Activated CD4-positive, alpha-beta T cell treated with anti-CD3 and anti-CD28 coated beads for 36 hours (primary cell): ENCODE measurements around the gene ZFPL1. TPM values are rescaled to one million over a fixed set of nuclear protein-coding genes. Genes with fewer than 3 reads are reported as not detected.
A peak's percentile ranks its signal among the peaks of the same experiment; 100 is the strongest.

Experiments
- ATAC-seq: fragments of 200-7000 bp; cut with Tn5 transposase; one replicate; pipeline ENCODE4 v1.10.0; 2021; ENCODE audit warnings: mild to moderate bottlenecking, moderate library complexity
- CTCF ChIA-PET: fragments of 350-600 bp; sonication (Branson Sonifier 250); formaldehyde crosslinking; loops from one replicate; lab custom pipeline; 2021; ENCODE audit warnings: antibody characterized with exemption; lab: Charles Lee
- POLR2A ChIA-PET: fragments of 350-600 bp; sonication (Branson Sonifier 250); formaldehyde crosslinking; loops from one replicate; lab custom pipeline; 2021; ENCODE audit warnings: antibody characterized with exemption, inconsistent platforms; lab: Charles Lee
- DNase-seq: peaks from one replicate; pipeline ENCODE4 v3.0.0-alpha.2; 2020
- H3K27ac Mint-ChIP-seq: one replicate; pipeline ENCODE4 v1.8.0; 2021; ENCODE audit warnings: mixed read lengths
- H3K27me3 Mint-ChIP-seq: one replicate; pipeline ENCODE4 v1.8.0; 2021; ENCODE audit warnings: mixed read lengths
- H3K36me3 Mint-ChIP-seq: one replicate; pipeline ENCODE4 v1.8.0; 2021; ENCODE audit warnings: low read depth, mixed read lengths
- H3K4me1 Mint-ChIP-seq: one replicate; pipeline ENCODE4 v1.8.0; 2021; ENCODE audit warnings: mixed read lengths
- H3K4me3 Mint-ChIP-seq: one replicate; pipeline ENCODE4 v1.8.0; 2021; ENCODE audit warnings: mild to moderate bottlenecking, moderate library complexity, mixed read lengths
- H3K9me3 Mint-ChIP-seq: one replicate; pipeline ENCODE4 v1.8.0; 2021; ENCODE audit warnings: low read depth, mixed read lengths
- intact Hi-C, 2 experiments: fragments of 100-400 bp; cut with DNase I in 1 of 2; cut with micrococcal nuclease in 1 of 2; formaldehyde crosslinking; loops; one replicate each; pipeline versions ENCODE4 v1.14.2 to v1.15.1; 2022 to 2024; cut with DNase I, micrococcal nuclease
- total RNA-seq, 2 experiments: library from RNA; stranded (reverse); gene quantifications; one replicate each; pipeline ENCODE4 v1.2.3, GENCODE V29; 2021

Gene ZFPL1
- total RNA-seq, 2 experiments from 2014 or later = 24.2 to 31.8 TPM

- POLR2A ChIA-PET = interaction anchor here (1.3 kb wide), 1 partner anchor 9 kb away, joined by 5 read pairs; the partner anchor contains the start of genes FAU and MRPL49
- no peak overlapping the region for H3K4me3 Mint-ChIP-seq
- CTCF ChIA-PET = interaction anchor here (1.0 kb wide), 1 partner anchor 9 kb away, joined by 3 read pairs; the partner anchor contains the start of genes FAU and MRPL49
- H3K9me3 Mint-ChIP-seq = no peaks in the 10 kb centered on the region
- peaks cover 18% of the 10 kb centered on the region for H3K36me3 Mint-ChIP-seq
- DNase-seq = no peak
- intact Hi-C loops = no loop called here
- no peak for ATAC-seq
- H3K27me3 Mint-ChIP-seq = no peaks in the 10 kb centered on the region
- H3K27ac Mint-ChIP-seq = no peak overlapping the region
- H3K4me1 Mint-ChIP-seq = peaks cover 24% of the 10 kb centered on the region
Measured at GRCh38 chr11:65131417-65131776, 47.4 kb downstream of the ZFPL1 start.

- intact Hi-C loops = no loop called here
- no peak for DNase-seq
- ChIA-PET CTCF (interaction anchor here (0.5 to 1.0 kb wide), 3 partner anchors 10 to 440 kb away, joined by 3 to 4 read pairs (median 4); partner anchors contain the start of genes FAU and MRPL49), POLR2A (interaction anchor here (1.3 kb wide), 1 partner anchor 10 kb away, joined by 5 read pairs; the partner anchor contains the start of genes FAU and MRPL49)
- Mint-ChIP-seq H3K36me3 (peaks cover 14% of the 10 kb centered on the region), H3K27ac (no peak overlapping the region), H3K4me3 (no peak overlapping the region), H3K27me3 (no peaks in the 10 kb centered on the region), H3K9me3 (no peaks in the 10 kb centered on the region), H3K4me1 (peaks cover 27% of the 10 kb centered on the region)
- ATAC-seq = no peak
Measured at GRCh38 chr11:65131895-65132237, 47.8 kb downstream of the ZFPL1 start.

GRCh38 chr11:65132238-65132987 is 48.4 kb downstream of the ZFPL1 start:
- CTCF ChIA-PET = interaction anchor here (0.5 to 1.0 kb wide), 3 partner anchors 10 to 439 kb away, joined by 3 to 4 read pairs (median 4); partner anchors contain the start of genes FAU and MRPL49
- H3K27ac Mint-ChIP-seq = peak overlapping the region; percentile 97
- H3K4me1 Mint-ChIP-seq = peaks cover 27% of the 10 kb centered on the region
- H3K27me3 Mint-ChIP-seq = no peaks in the 10 kb centered on the region
- no peak for DNase-seq
- H3K36me3 Mint-ChIP-seq = peaks cover 12% of the 10 kb centered on the region
- peak overlapping the region; percentile 97 for H3K4me3 Mint-ChIP-seq
- intact Hi-C loops = no loop called here
- POLR2A ChIA-PET = interaction anchor here (1.3 to 3.2 kb wide), 2 partner anchors 10 to 130 kb away, joined by 5 to 14 read pairs; partner anchors contain the start of genes FAU, MRPL49 and POLA2
- H3K9me3 Mint-ChIP-seq = no peaks in the 10 kb centered on the region
- ATAC-seq = no peak

DNA sequence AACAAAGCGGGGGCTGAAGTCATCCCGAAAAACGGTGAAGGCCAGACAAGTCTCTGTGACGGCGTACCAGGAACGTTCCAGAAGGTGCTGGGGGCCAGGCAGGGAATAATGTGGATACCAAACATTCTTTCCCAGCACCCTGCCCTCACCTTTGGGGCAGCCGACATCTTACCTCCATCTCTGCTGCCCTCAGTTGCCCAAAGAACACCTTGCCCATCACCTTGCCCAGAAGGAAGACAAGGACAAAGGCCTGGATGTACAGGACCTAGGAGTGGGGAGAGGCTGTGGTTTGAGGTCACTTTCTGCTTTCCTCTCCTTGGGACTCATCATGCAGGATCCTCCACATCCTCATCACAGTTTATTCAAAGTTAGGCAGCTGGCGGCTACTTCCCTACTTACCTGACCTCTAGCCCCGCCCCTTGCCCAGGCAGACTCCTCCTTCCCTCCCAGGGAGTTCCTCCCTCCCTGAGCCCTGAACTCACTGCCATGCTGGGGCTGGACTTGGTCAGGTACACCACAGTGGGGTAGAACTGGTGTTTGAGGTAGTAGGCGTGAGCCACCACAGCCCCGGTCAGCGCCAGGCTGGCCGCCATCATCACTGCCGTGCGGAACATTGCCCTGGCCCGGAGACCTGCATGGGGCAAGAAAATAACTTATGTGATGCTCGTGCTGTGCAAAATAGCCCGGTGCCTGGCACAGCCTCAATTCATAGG is 49.1 kb downstream of the ZFPL1 start:
- Mint-ChIP-seq H3K27ac (peak overlapping the region; percentile 97), H3K4me1 (peaks cover 27% of the 10 kb centered on the region), H3K27me3 (no peaks in the 10 kb centered on the region), H3K4me3 (peak overlapping the region; percentile 97), H3K36me3 (peaks cover 12% of the 10 kb centered on the region), H3K9me3 (no peaks in the 10 kb centered on the region)
- CTCF ChIA-PET = interaction anchor here (0.7 to 2.6 kb wide), 2 partner anchors 11 to 16 kb away, joined by 3 to 7 read pairs; partner anchors contain the start of genes FAU, MRPL49 and ZNHIT2
- intact Hi-C loops = no loop called here
- ATAC-seq (peak; percentile 23), DNase-seq (peak; percentile 83)
- POLR2A ChIA-PET = interaction anchor here (0.6 to 3.2 kb wide), 3 partner anchors 11 to 364 kb away, joined by 3 to 14 read pairs (median 5); partner anchors contain the start of genes FAU, MRPL49 and POLA2

- Mint-ChIP-seq H3K27me3 (no peaks in the 10 kb centered on the region), H3K4me1 (peaks cover 27% of the 10 kb centered on the region), H3K4me3 (peak overlapping the region; percentile 97), H3K36me3 (peaks cover 12% of the 10 kb centered on the region), H3K9me3 (no peaks in the 10 kb centered on the region), H3K27ac (peak overlapping the region; percentile 97)
- DNase-seq (no peak), ATAC-seq (no peak)
- ChIA-PET POLR2A (interaction anchor here (0.6 to 3.2 kb wide), 4 partner anchors 12 to 725 kb away, joined by 3 to 14 read pairs (median 4); partner anchors contain the start of genes FAU, MRPL49 and POLA2), CTCF (interaction anchor here (0.6 to 2.6 kb wide), 5 partner anchors 12 to 185 kb away, joined by 3 to 10 read pairs (median 3); partner anchors contain the start of genes FAU, MRPL49 and ZNHIT2)
- intact Hi-C loops = loop anchor here (1.0 to 2.0 kb wide), 9 partner anchors 11 to 437 kb away; partner anchors contain the start of genes FAU (in 2 of the 2), MRPL49 (in 2 of the 2), VPS51 (in 2 of the 2) and CAPN1 (in 1 of the 2)
Measured at GRCh38 chr11:65133724-65134123, 49.7 kb downstream of the ZFPL1 start.

DNA sequence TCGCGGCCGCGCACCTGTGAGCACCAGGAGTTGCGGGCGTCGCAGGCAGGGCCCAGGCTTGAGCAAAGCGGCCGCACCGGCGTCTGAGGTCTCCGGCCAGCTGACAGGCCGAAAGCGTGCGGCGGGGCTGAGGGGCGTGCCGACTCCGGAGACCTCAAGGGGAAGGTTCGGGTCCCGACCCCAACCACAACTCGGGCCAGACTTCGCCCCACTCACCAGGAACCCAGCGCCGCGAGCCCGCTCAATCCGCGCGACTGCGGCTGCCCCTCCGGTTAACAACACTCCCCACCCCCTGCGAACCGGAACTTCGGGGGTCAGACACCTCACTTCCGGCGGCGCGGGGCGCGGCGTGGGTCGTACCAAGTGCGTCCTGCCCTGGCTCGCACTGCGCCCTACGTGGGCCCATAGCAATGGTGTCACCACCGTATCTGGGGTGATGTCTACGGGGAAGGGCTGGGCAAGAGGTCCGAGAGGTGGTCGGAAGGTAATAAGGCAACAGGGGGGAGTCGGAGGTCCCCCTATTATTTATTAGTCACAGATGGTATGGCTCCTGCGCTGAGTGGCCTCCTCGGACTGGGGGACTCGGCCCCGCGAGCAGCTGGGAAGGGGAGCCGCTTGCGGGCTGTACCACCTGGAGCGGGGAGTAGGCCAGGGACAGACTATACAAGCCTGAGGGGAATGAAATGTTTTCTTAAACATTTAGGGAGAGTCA is 50.4 kb downstream of the ZFPL1 start, which contains the start of gene SYVN1:
Gene SYVN1, minus strand, starts transcription at position 280 of the 712 bp plus-strand sequence. CDS start 918 bp downstream, outside the sequence.
- H3K27ac Mint-ChIP-seq = peak within 1 kb of the TSS; percentile 97
- POLR2A ChIA-PET = interaction anchor here (0.6 to 3.2 kb wide), 10 partner anchors 12 to 744 kb away, joined by 3 to 19 read pairs (median 5); partner anchors contain the start of genes CAPN1, DPF2, FAU and MRPL49
- intact Hi-C loops = loop anchor here (1.0 to 2.0 kb wide), 9 partner anchors 12 to 436 kb away; partner anchors contain the start of genes FAU (in 2 of the 2), MRPL49 (in 2 of the 2), VPS51 (in 2 of the 2) and CAPN1 (in 1 of the 2)

DNA sequence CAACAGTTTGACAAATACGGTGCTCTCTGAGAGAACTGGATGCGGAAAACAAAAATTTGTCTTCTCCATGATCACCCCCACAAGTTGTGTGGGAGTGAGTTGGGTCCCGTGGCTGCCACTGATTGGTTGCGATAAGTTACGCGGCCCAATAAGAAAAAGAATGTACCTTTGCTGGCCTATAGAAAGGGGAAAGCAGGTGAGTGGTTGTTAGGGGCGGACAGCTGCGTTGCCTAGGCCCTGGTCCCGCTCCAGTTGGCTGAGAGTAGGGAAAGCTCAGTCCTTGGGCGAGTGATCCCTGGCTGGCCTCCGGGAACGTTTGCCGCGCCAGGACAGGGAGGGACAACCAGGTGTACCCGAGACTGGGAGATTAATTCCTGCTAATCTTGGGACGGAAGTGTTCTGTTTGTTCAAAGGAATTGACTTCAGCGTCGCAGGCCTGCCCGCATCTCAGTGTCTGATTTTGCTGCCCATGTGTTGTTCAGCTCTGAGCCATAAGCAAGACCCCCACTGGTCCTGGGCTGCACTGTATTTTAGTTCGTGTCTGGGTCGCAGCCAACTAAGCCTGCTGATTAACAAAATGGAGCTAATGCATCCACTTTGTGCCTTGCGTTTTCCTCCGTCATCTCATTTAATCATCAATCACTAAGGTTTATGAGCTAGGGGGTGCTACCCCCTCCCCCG is 51.1 kb downstream of the ZFPL1 start:
- Mint-ChIP-seq H3K9me3 (no peaks in the 10 kb centered on the region), H3K4me3 (peak overlapping the region; percentile 97), H3K4me1 (peaks cover 27% of the 10 kb centered on the region), H3K36me3 (peaks cover 12% of the 10 kb centered on the region), H3K27ac (peak overlapping the region; percentile 97), H3K27me3 (no peaks in the 10 kb centered on the region)
- intact Hi-C loops = loop anchor here (1.0 to 2.0 kb wide), 14 partner anchors 13 to 435 kb away; partner anchors contain the start of genes CAPN1 (in 2 of the 2), FAU (in 2 of the 2), MRPL49 (in 2 of the 2) and SAC3D1 (in 2 of the 2)
- peak; percentile 91 for ATAC-seq
- ChIA-PET POLR2A (interaction anchor here (0.6 to 3.2 kb wide), 12 partner anchors 13 to 743 kb away, joined by 3 to 19 read pairs (median 4); partner anchors contain the start of genes CAPN1, DPF2, FAU and MRPL49), CTCF (interaction anchor here (0.5 to 2.6 kb wide), 19 partner anchors 9 to 446 kb away, joined by 3 to 15 read pairs (median 4); partner anchors contain the start of genes ARL2, CAPN1, FAU and MRPL49)
- DNase-seq = peak; percentile 90

More for the DNA sequence above, 50.4 kb downstream of the ZFPL1 start, which contains the start of gene SYVN1:
- Mint-ChIP-seq H3K27me3 (no peaks in the 10 kb centered on the region), H3K9me3 (no peaks in the 10 kb centered on the region), H3K4me1 (peaks cover 27% of the 10 kb centered on the region), H3K36me3 (peaks cover 12% of the 10 kb centered on the region), H3K4me3 (peak within 1 kb of the TSS; percentile 97)
- ATAC-seq (peak; percentile 80), DNase-seq (peak; percentile 95)
- CTCF ChIA-PET = interaction anchor here (0.6 to 2.6 kb wide), 17 partner anchors 10 to 529 kb away, joined by 3 to 15 read pairs (median 4); partner anchors contain the start of genes ARL2, CAPN1, FAU and MRPL49

DNA sequence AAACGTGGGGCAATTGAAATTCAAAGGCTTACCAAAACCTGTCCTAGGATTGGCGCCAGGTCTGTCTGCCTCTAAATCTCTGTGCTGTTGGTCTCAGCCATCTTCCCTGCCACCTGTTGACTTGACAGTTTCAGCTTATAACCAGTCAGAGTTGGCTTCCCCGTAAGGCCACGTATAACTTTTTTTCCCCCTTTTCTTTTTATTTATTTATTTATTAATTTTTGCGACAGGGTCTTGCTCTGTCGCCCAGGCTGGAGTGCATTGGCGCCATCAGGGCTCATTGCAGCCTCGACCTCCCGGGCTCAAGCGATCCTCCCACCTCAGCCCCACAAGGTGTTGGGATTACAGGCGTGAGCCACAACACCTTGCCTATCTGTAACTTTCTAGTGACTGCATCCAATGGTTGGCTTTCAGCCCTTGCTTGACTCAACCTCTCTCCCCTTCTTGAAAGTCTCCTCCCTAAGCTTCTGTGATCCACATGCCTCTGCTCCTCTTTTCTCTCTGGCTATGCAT is 51.7 kb downstream of the ZFPL1 start:
- H3K4me1 Mint-ChIP-seq = peaks cover 27% of the 10 kb centered on the region
- ATAC-seq = no peak
- H3K36me3 Mint-ChIP-seq = peaks cover 12% of the 10 kb centered on the region
- DNase-seq = no peak
- H3K4me3 Mint-ChIP-seq = peak overlapping the region; percentile 97
- intact Hi-C loops = loop anchor here (1.0 to 2.0 kb wide), 7 partner anchors 45 to 357 kb away; partner anchors contain the start of genes CAPN1 (in 2 of the 2), ATG2A (in 1 of the 2), POLA2 (in 1 of the 2) and SAC3D1 (in 1 of the 2)
- ChIA-PET POLR2A (interaction anchor here (0.6 to 3.2 kb wide), 11 partner anchors 14 to 286 kb away, joined by 3 to 19 read pairs (median 4); partner anchors contain the start of genes CAPN1, DPF2, FAU and MRPL49), CTCF (interaction anchor here (0.6 to 2.6 kb wide), 19 partner anchors 8 to 447 kb away, joined by 3 to 15 read pairs (median 4); partner anchors contain the start of genes ARL2, CAPN1, FAU and MRPL49)
- H3K9me3 Mint-ChIP-seq = no peaks in the 10 kb centered on the region
- peak overlapping the region; percentile 97 for H3K27ac Mint-ChIP-seq
- H3K27me3 Mint-ChIP-seq = no peaks in the 10 kb centered on the region
